Stimulated activated CD4-positive, alpha-beta T cell treated with anti-CD3 and anti-CD28 coated beads, Interleukin-15, amount 100 ng/mL, for 48 hours (primary cell): Measurements from ENCODE around the gene TRIM28.

Experiments used
- DNase-seq, 2 donors: peaks; one replicate each; pipeline ENCODE4 v3.0.0-alpha.2; 2020; ENCODE audit warnings: low read depth in 2 of 2

The TRIM28 gene

GRCh38 chr19:58560007-58560887 is 16.4 kb downstream of the TRIM28 start:
- no peak for DNase-seq

- no peak for DNase-seq
These were observed 17.1 kb downstream of the TRIM28 start for GRCh38 chr19:58560921-58561320.

GRCh38 chr19:58561373-58562121 is 17.7 kb downstream of the TRIM28 start:
- no peak for DNase-seq

GRCh38 chr19:58562122-58563033 is 18.5 kb downstream of the TRIM28 start:
- peak in 1 of 2 donors; percentile 36 for DNase-seq

- DNase-seq, result peak in 1 of 2 donors; percentile 25
These were observed 19.2 kb downstream of the TRIM28 start for GRCh38 chr19:58563034-58563573.

- no peak for DNase-seq
These were observed 20.0 kb downstream of the TRIM28 start for GRCh38 chr19:58563823-58564222.

GRCh38 chr19:58566989-58567388 is 23.1 kb downstream of the TRIM28 start:
- no peak for DNase-seq

- no peak for DNase-seq
These were observed 24.7 kb downstream of the TRIM28 start for GRCh38 chr19:58568453-58569130.

- DNase-seq, result no peak
These were observed 25.5 kb downstream of the TRIM28 start for GRCh38 chr19:58569191-58569942.

GRCh38 chr19:58569943-58570670 is 26.2 kb downstream of the TRIM28 start:
- no peak for DNase-seq

- DNase-seq, result no peak
These were observed 27.1 kb downstream of the TRIM28 start for GRCh38 chr19:58570770-58571574.

- no peak for DNase-seq
These were observed 27.7 kb downstream of the TRIM28 start for GRCh38 chr19:58571575-58571947.

- no peak for DNase-seq
These were observed 28.4 kb downstream of the TRIM28 start for GRCh38 chr19:58572026-58572817.

GRCh38 chr19:58572818-58573657 is 29.2 kb downstream of the TRIM28 start, which contains the start of gene MZF1:
TSS of gene MZF1 (minus strand) at chr19:58573335. CDS start at chr19:58571389, 1,946 bp downstream.
- DNase-seq, result peak; percentile 99 to 100

- DNase-seq, result no peak
These were observed 29.8 kb downstream of the TRIM28 start for GRCh38 chr19:58573658-58574164.

- peak; percentile 74 to 76 for DNase-seq
These were observed 31.5 kb downstream of the TRIM28 start for GRCh38 chr19:58575183-58576041.
